GM10266 (cell line): ENCODE measurements around the gene TRAPPC1.
A peak's percentile ranks its signal among the peaks of the same experiment; 100 is the strongest.

Experiments used
- DNase-seq: peaks from one replicate; pipeline ENCODE4 v3.0.0; 2012; ENCODE audit errors: extremely low spot score
- CTCF ChIP-seq: IDR thresholded peaks from 2 replicates; pipeline ENCODE4 v1.5.1; 2012; ENCODE audit warnings: mild to moderate bottlenecking, low read depth; ENCODE audit not compliant: control insufficient read depth, insufficient read depth; ENCODE audit errors: missing control alignments

TRAPPC1 gene

GRCh38 chr17:7888184-7888920 is 43.4 kb downstream of the TRAPPC1 start, which contains the start of gene CHD3:
CHD3 (plus strand) TSS chr17:7888789; CDS start chr17:7889001, 212 bp downstream.
- TF ChIP-seq CTCF: no peak
- DNase-seq: no peak

- peak; percentile 91 for DNase-seq
- no peak for TF ChIP-seq CTCF
Observed at GRCh38 chr17:7887482-7888183, 44.1 kb downstream of the TRAPPC1 start.

GRCh38 chr17:7887038-7887481 is 44.7 kb downstream of the TRAPPC1 start:
- DNase-seq: no peak
- no peak for TF ChIP-seq CTCF

GRCh38 chr17:7886227-7887037 is 45.3 kb downstream of the TRAPPC1 start:
- DNase-seq: peak; percentile 62
- no peak for TF ChIP-seq CTCF

- DNase-seq: peak; percentile 85
- TF ChIP-seq CTCF: no peak
Observed at GRCh38 chr17:7885367-7886226, 46.1 kb downstream of the TRAPPC1 start.

GRCh38 chr17:7884581-7885366 is 47.0 kb downstream of the TRAPPC1 start:
- no peak for TF ChIP-seq CTCF
- peak; percentile 43 for DNase-seq
